HepG2 (cell line): ENCODE results near the gene DICER1. TPM values are rescaled to one million over a fixed set of nuclear protein-coding genes. Genes with fewer than 3 reads are reported as not detected.

ENCODE experiments used
- ATAC-seq: fragments of 200-7000 bp; cut with Tn5 transposase; 3 replicates; pipeline ENCODE4 v1.9.1; 2020; ENCODE audit warnings: mild to moderate bottlenecking, moderate library complexity
- BruUV-seq: library from RNA; stranded (reverse); fragments of 400-500 nt; replicated peaks from 2 replicates; lab custom pipeline; 2021; lab: Mats Ljungman, UMichigan
- CTCF ChIA-PET: fragments of 300-600 bp; formaldehyde crosslinking; extraction: SDS; loops from one replicate; lab custom pipeline; 2021; ENCODE audit warnings: low total read pairs, inconsistent platforms, low intra/inter-chr PET ratio; lab: Yijun Ruan, JAX
- POLR2A ChIA-PET: fragments of 350-600 bp; sonication (Branson Sonifier 250); formaldehyde crosslinking; loops from one replicate; lab custom pipeline; 2020; ENCODE audit warnings: antibody characterized with exemption, inconsistent platforms; lab: Yijun Ruan, JAX
- DNase-seq: peaks from one replicate; pipeline ENCODE4 v3.0.0-alpha.2; 2015; ENCODE audit warnings: low spot score
- FAIRE-seq: peaks from 3 replicates; lab custom pipeline; 2011; peaks lifted over from hg19 to GRCh38; lab: Jason Lieb, UNC
- H2AFZ ChIP-seq: one replicate; pipeline ENCODE4 v1.6.1; 2011; ENCODE audit warnings: low read length, inconsistent platforms
- H3K27ac ChIP-seq: fragments of 300-600 bp; 3 replicates; pipeline ENCODE4 v1.8.0; 2011; ENCODE audit warnings: mixed run types, mild to moderate bottlenecking, mixed read lengths, low read length, inconsistent platforms; ENCODE audit not compliant: insufficient read depth; ENCODE audit errors: extremely low read length
- H3K27me3 ChIP-seq, 2 experiments: fragments of 200-600 bp in 1 of 2; 2 replicates in 1 of 2; 3 replicates in 1 of 2; pipeline versions ENCODE4 v1.6.0 to v1.8.0; 2011; ENCODE audit warnings: low read length in 2 of 2, mild to moderate bottlenecking in 2 of 2, moderate library complexity in 2 of 2, inconsistent platforms in 1 of 2; ENCODE audit not compliant: insufficient read depth in 2 of 2, control insufficient read depth in 1 of 2
- H3K36me3 ChIP-seq, 2 experiments: fragments of 200-600 bp in 1 of 2; replicated peaks in 1 of 2; 2 replicates in 1 of 2; 3 replicates in 1 of 2; pipeline versions ENCODE4 v1.5.1 to v1.8.0; 2011; ENCODE audit warnings: low read length in 2 of 2, inconsistent platforms in 1 of 2; ENCODE audit not compliant: insufficient read depth in 2 of 2, control insufficient read depth in 1 of 2
- H3K4me1 ChIP-seq: 2 replicates; pipeline ENCODE4 v1.5.1; 2012; ENCODE audit warnings: low read length, inconsistent platforms; ENCODE audit not compliant: insufficient read depth
- H3K4me2 ChIP-seq: 2 replicates; pipeline ENCODE4 v1.6.0; 2011; ENCODE audit warnings: low read depth, low read length, inconsistent platforms
- H3K4me3 ChIP-seq, 3 experiments: fragments of 200-600 bp in 1 of 3; sonication (generic), shearing (Covaris generic) in 1 of 3; replicated peaks in 1 of 3; 2 replicates each; pipeline ENCODE4 v1.5.1; 2011 to 2016; ENCODE audit warnings: low read length in 3 of 3, inconsistent platforms in 2 of 3, low read depth in 2 of 3, mild to moderate bottlenecking in 2 of 3, control low read depth in 1 of 3, mixed read lengths in 1 of 3; ENCODE audit not compliant: insufficient read depth in 1 of 3
- H3K79me2 ChIP-seq: one replicate; pipeline ENCODE4 v1.6.1; 2011; ENCODE audit warnings: low read length, inconsistent platforms; ENCODE audit not compliant: insufficient read depth
- H3K9ac ChIP-seq: 2 replicates; pipeline ENCODE4 v1.6.0; 2011; ENCODE audit warnings: mild to moderate bottlenecking, low read depth, low read length, inconsistent platforms; ENCODE audit not compliant: insufficient read depth
- H3K9me3 ChIP-seq: 2 replicates; pipeline ENCODE4 v1.5.1; 2012; ENCODE audit warnings: mild to moderate bottlenecking, low read length
- H4K20me1 ChIP-seq: 2 replicates; pipeline ENCODE4 v1.6.0; 2011; ENCODE audit warnings: inconsistent platforms, mild to moderate bottlenecking, low read length, moderate library complexity; ENCODE audit not compliant: insufficient read depth
- EED ChIP-seq: sonication (generic); formaldehyde crosslinking; IDR thresholded peaks from 2 replicates; pipeline ENCODE4 v1.5.0; 2020; ENCODE audit warnings: mild to moderate bottlenecking, missing genetic modification reagents
- HINFP ChIP-seq: sonication (generic); formaldehyde crosslinking; IDR thresholded peaks from 2 replicates; pipeline ENCODE4 v1.4.0; 2020; ENCODE audit warnings: low read depth, mild to moderate bottlenecking, missing genetic modification reagents
- KMT2B ChIP-seq: IDR thresholded peaks from 2 replicates; pipeline ENCODE4 v1.6.1; 2016; ENCODE audit warnings: missing genetic modification reagents, missing compliant biosample characterization
- MXD3 ChIP-seq: IDR thresholded peaks from 2 replicates; pipeline ENCODE4 v1.6.1; 2016; ENCODE audit warnings: mild to moderate bottlenecking, missing biosample characterization, missing genetic modification reagents
- NFKB2 ChIP-seq: sonication (generic); formaldehyde crosslinking; IDR thresholded peaks from 2 replicates; pipeline ENCODE4 v1.4.0; 2020; ENCODE audit warnings: missing genetic modification reagents, borderline replicate concordance
- POLR2AphosphoS2 ChIP-seq: IDR thresholded peaks from 2 replicates; pipeline ENCODE4 v1.6.1; 2011; ENCODE audit warnings: low read depth, low read length, improper control_type of control experiment
- POLR2AphosphoS5 ChIP-seq: IDR thresholded peaks from 2 replicates; pipeline ENCODE4 v1.6.1; 2012; ENCODE audit warnings: low read depth, low read length
- RAD21 ChIP-seq: fragments of 450-650 bp; formaldehyde crosslinking; IDR thresholded peaks from 2 replicates; pipeline ENCODE4 v1.5.0; 2020; ENCODE audit warnings: mild to moderate bottlenecking
- RAD51 ChIP-seq: fragments of 450-650 bp; IDR thresholded peaks from 2 replicates; pipeline ENCODE4 v1.6.1; 2016; ENCODE audit warnings: borderline replicate concordance
- RCOR2 ChIP-seq: IDR thresholded peaks from 2 replicates; pipeline ENCODE4 v1.6.1; 2016; ENCODE audit warnings: missing biosample characterization, missing genetic modification reagents
- RFXANK ChIP-seq: IDR thresholded peaks from 2 replicates; pipeline ENCODE4 v1.6.1; 2016
- SNAI1 ChIP-seq: sonication (generic); formaldehyde crosslinking; IDR thresholded peaks from 2 replicates; pipeline ENCODE4 v1.5.0; 2020; ENCODE audit warnings: mild to moderate bottlenecking, missing genetic modification reagents, borderline replicate concordance
- SRSF1 ChIP-seq: fragments of 200-400 bp; formaldehyde crosslinking; optimal IDR thresholded peaks from 2 replicates; pipeline ENCODE3; 2017; ENCODE audit warnings: mild to moderate bottlenecking, low read depth, low read length, moderate library complexity
- THAP9 ChIP-seq: sonication (generic); formaldehyde crosslinking; IDR thresholded peaks from 2 replicates; pipeline ENCODE4; 2020; ENCODE audit warnings: missing genetic modification reagents, mild to moderate bottlenecking, borderline replicate concordance
- TOPORS ChIP-seq: sonication (generic); formaldehyde crosslinking; IDR thresholded peaks from 2 replicates; pipeline ENCODE4 v1.8.0; 2023; ENCODE audit warnings: mild to moderate bottlenecking, missing genetic modification reagents
- UBTF ChIP-seq: sonication (generic); formaldehyde crosslinking; IDR thresholded peaks from 2 replicates; pipeline ENCODE4 v1.4.0; 2020; ENCODE audit warnings: mild to moderate bottlenecking, missing genetic modification reagents
- ZBTB1 ChIP-seq: sonication (generic); formaldehyde crosslinking; IDR thresholded peaks from 2 replicates; pipeline ENCODE4 v1.4.0; 2020; ENCODE audit warnings: missing genetic modification reagents, borderline replicate concordance
- ZNF263 ChIP-seq: sonication (generic); formaldehyde crosslinking; IDR thresholded peaks from 2 replicates; pipeline ENCODE4 v1.4.0; 2020; ENCODE audit warnings: missing genetic modification reagents
- ZNF563 ChIP-seq: sonication (generic); formaldehyde crosslinking; IDR thresholded peaks from 2 replicates; pipeline ENCODE4 v1.8.0; 2022; ENCODE audit warnings: mild to moderate bottlenecking, moderate library complexity, missing genetic modification reagents
- WGBS: methylation state at CpG from one replicate; pipeline ENCODE4 v1.1.6; 2017; ENCODE audit warnings: low lambda C conversion rate; 5-methylcytosine and 5-hydroxymethylcytosine counted together
- in situ Hi-C: cut with HindIII; loops from 2 replicates; pipeline ENCODE4 v1.10.0; 2017; ENCODE audit warnings: low pct_unique_long_range_greater_than_20kb; ENCODE audit not compliant: extremely low pct_ligation_motif_present
- intact Hi-C: fragments of 100-400 bp; cut with micrococcal nuclease; formaldehyde crosslinking; loops from one replicate; pipeline ENCODE4 v1.10.0; 2022; ENCODE audit not compliant: unreplicated experiment
- polyA plus RNA-seq, 8 experiments: library from polyadenylated mRNA; depleted of rRNA in 3 of 8; stranded (reverse) in 7 of 8; unstranded in 1 of 8; fragments of >200 nt; fragmentation: Illumina TruSeq in 4 of 8; extraction: Trizol in 4 of 8; gene quantifications; 2 replicates each; pipeline versions ENCODE4 v1.2.1 to v1.2.3, GENCODE V29; 2011 to 2016; ENCODE audit warnings: low read depth in 4 of 8, missing spikeins in 1 of 8, mixed read lengths in 1 of 8; ENCODE audit not compliant: insufficient read depth in 1 of 8
- total RNA-seq, 5 experiments: library from RNA; depleted of rRNA; stranded (reverse); fragments of >200 nt; fragmentation: Illumina TruSeq; extraction: Trizol; gene quantifications; 2 replicates each; pipeline ENCODE4 v1.2.3, GENCODE V29; 2016; ENCODE audit warnings: low read depth in 1 of 5

DICER1 gene
- total and polyA plus RNA-seq, 2 of the 13 experiments (the other 11 are each of a cell fraction or from before 2014, with no cell fraction given) = 31.8 to 61.9 TPM

GRCh38 chr14:95162641-95163040 lies 5.3 kb upstream of the DICER1 start (continued):
- TF ChIP-seq RFXANK (CRISPR knock-in tag) (no peak), NFKB2 (CRISPR knock-in tag) (no peak), MXD3 (CRISPR knock-in tag) (no peak), KMT2B (CRISPR knock-in tag) (no peak), SRSF1 (no peak)
- TF ChIP-seq, all 625 proteins: peak for 0

- BruUV-seq = no TSS peak
- FAIRE-seq = no peak
- no CpG with 5 or more reads among the region's 50 CpGs for WGBS
- TF ChIP-seq SNAI1 (CRISPR knock-in tag) = no peak
- TF ChIP-seq RCOR2 (CRISPR knock-in tag) = no peak
- no peak for TF ChIP-seq ZBTB1 (CRISPR knock-in tag)
- 0 out of 2 replicates have a peak, but pooled peaks have one; percentile 37 for TF ChIP-seq RAD21 (CRISPR knock-in tag)
- TF ChIP-seq UBTF (CRISPR knock-in tag) = peak; percentile 36; the same call in 1 of the 2 replicates
- no peak for TF ChIP-seq POLR2AphosphoS5
- no peak for TF ChIP-seq RAD51
- 0 out of 2 replicates have a peak, but pooled peaks have one; percentile 6 for TF ChIP-seq EED
- no peak for TF ChIP-seq THAP9 (CRISPR knock-in tag)
- peak; percentile 4; the same call in 1 of the 2 replicates for TF ChIP-seq ZNF263 (CRISPR knock-in tag)
- no peak for TF ChIP-seq HINFP
- TF ChIP-seq ZNF563 (CRISPR knock-in tag) = peak; percentile 60; the same call in 1 of the 2 replicates
- TF ChIP-seq TOPORS (CRISPR knock-in tag) = no peak
- TF ChIP-seq POLR2AphosphoS2 = no peak
These were observed 342 bp downstream of the DICER1 start for GRCh38 chr14:95157048-95157326.

More at GRCh38 chr14:95157048-95157326, 342 bp downstream of the DICER1 start:
- Histone ChIP-seq H3K36me3 (no peaks in the 10 kb centered on the region), H3K9ac (peak overlapping the region; percentile 90), H3K4me2 (peak overlapping the region; percentile 80), H3K79me2 (peaks cover 54% of the 10 kb centered on the region), H4K20me1 (no peaks in the 10 kb centered on the region), H2AFZ (no peak overlapping the region), H3K4me1 (peaks cover 48% of the 10 kb centered on the region), H3K9me3 (no peaks in the 10 kb centered on the region), H3K4me3 (peak overlapping the region; percentile 81 to 96 (median 85); a peak in 5 of 6 replicates), H3K27me3 (no peaks in the 10 kb centered on the region; a peak in 1 of 5 replicates), H3K27ac (peak overlapping the region; percentile 82)
- in situ Hi-C loops = no loop called here
- POLR2A ChIA-PET = interaction anchor here (1.3 to 1.6 kb wide), 2 partner anchors 26 to 109 kb away, joined by 5 to 6 read pairs; no protein-coding TSS in a partner anchor
- CTCF ChIA-PET = no interaction called here
- ATAC-seq (peak; percentile 57), DNase-seq (no peak)
- intact Hi-C loops = loop anchor here (10.0 kb wide), 1 partner anchor 178 kb away; no protein-coding TSS in a partner anchor
